ENCODE data around the gene CFAP300.

CFAP300 gene

GRCh38 chr11:102109896-102110760 is 62.9 kb downstream of the CFAP300 start, which contains the start of gene YAP1:
Gene YAP1, plus strand, starts transcription at chr11:102110447. Its CDS starts 402 bp downstream, at chr11:102110849.
- TF ChIP-seq CTCF (IDR thresholded peaks at IDR 0.05; ENCODE audit: low read depth, low read length) = no peak
- peak; percentile 85 for DNase-seq (ENCODE audit: extremely low read depth, low read depth)

- TF ChIP-seq CTCF (IDR thresholded peaks at IDR 0.05; ENCODE audit: low read depth, low read length) = no peak
- DNase-seq (ENCODE audit: extremely low read depth, low read depth) = no peak
Measured at GRCh38 chr11:102110761-102111010, 63.4 kb downstream of the CFAP300 start.

GRCh38 chr11:102111011-102111786 is 64.0 kb downstream of the CFAP300 start:
- peak; percentile 22 for TF ChIP-seq CTCF (IDR thresholded peaks at IDR 0.05; ENCODE audit: low read depth, low read length)
- DNase-seq (ENCODE audit: extremely low read depth, low read depth) = peak; percentile 63

- no peak for TF ChIP-seq CTCF (IDR thresholded peaks at IDR 0.05; ENCODE audit: low read depth, low read length)
- peak; percentile 63 for DNase-seq (ENCODE audit: extremely low read depth, low read depth)
Measured at GRCh38 chr11:102111787-102112508, 64.7 kb downstream of the CFAP300 start.

GRCh38 chr11:102112509-102112821 is 65.2 kb downstream of the CFAP300 start:
- TF ChIP-seq CTCF (IDR thresholded peaks at IDR 0.05; ENCODE audit: low read depth, low read length) = no peak
- no peak for DNase-seq (ENCODE audit: extremely low read depth, low read depth)

GRCh38 chr11:102114032-102114431 is 66.8 kb downstream of the CFAP300 start:
- no peak for TF ChIP-seq CTCF (IDR thresholded peaks at IDR 0.05; ENCODE audit: low read depth, low read length)
- DNase-seq (ENCODE audit: extremely low read depth, low read depth) = no peak

GRCh38 chr11:102115557-102115956 is 68.3 kb downstream of the CFAP300 start:
- no peak for DNase-seq (ENCODE audit: extremely low read depth, low read depth)

More at GRCh38 chr11:102115557-102115956, 68.3 kb downstream of the CFAP300 start:
- TF ChIP-seq CTCF (IDR thresholded peaks at IDR 0.05; ENCODE audit: low read depth, low read length) = no peak
